Mesenchymal stem cell (in vitro differentiated cells and primary cell): ENCODE results near the gene KRT82.

Experiments
- DNase-seq: peaks from one replicate; pipeline ENCODE4 v3.0.0-alpha.2; 2013
- H2AFZ ChIP-seq: one replicate; pipeline ENCODE4 v1.6.1; 2013; ENCODE audit warnings: low read depth, mild to moderate bottlenecking, control low read depth, inconsistent platforms, low read length, moderate library complexity
- H2AK5ac ChIP-seq: 2 replicates; pipeline ENCODE4 v1.6.1; 2013; ENCODE audit warnings: low read length, moderate library complexity, mild to moderate bottlenecking, inconsistent platforms; ENCODE audit not compliant: severe bottlenecking
- H2BK120ac ChIP-seq: one replicate; pipeline ENCODE4 v1.6.1; 2013; ENCODE audit warnings: low read depth, mild to moderate bottlenecking, inconsistent platforms, low read length, moderate library complexity
- H2BK12ac ChIP-seq, 2 experiments: one replicate each; pipeline ENCODE4 v1.6.1; 2013; ENCODE audit warnings: inconsistent platforms in 2 of 2, low read length in 2 of 2, mild to moderate bottlenecking in 2 of 2, moderate library complexity in 2 of 2, control low read depth in 1 of 2
- H2BK15ac ChIP-seq: one replicate; pipeline ENCODE4 v1.6.1; 2013; ENCODE audit warnings: mild to moderate bottlenecking, low read depth, inconsistent platforms; ENCODE audit not compliant: poor library complexity, severe bottlenecking
- H2BK5ac ChIP-seq: 2 replicates; pipeline ENCODE4 v1.6.1; 2013; ENCODE audit warnings: low read depth, mild to moderate bottlenecking, low read length, control low read depth, inconsistent platforms; ENCODE audit not compliant: poor library complexity, severe bottlenecking
- H3K14ac ChIP-seq, 2 experiments: one replicate each; pipeline ENCODE4 v1.6.1; 2013; ENCODE audit warnings: inconsistent platforms in 2 of 2, low read length in 2 of 2, control low read depth in 1 of 2, mild to moderate bottlenecking in 1 of 2, moderate library complexity in 1 of 2
- H3K18ac ChIP-seq, 2 experiments: one replicate each; pipeline ENCODE4 v1.6.1; 2013; ENCODE audit warnings: inconsistent platforms in 2 of 2, low read length in 2 of 2, control low read depth in 1 of 2, low read depth in 1 of 2, mild to moderate bottlenecking in 1 of 2
- H3K23ac ChIP-seq, 2 experiments: one replicate each; pipeline ENCODE4 v1.6.1; 2013; ENCODE audit warnings: inconsistent platforms in 2 of 2, low read length in 2 of 2, mild to moderate bottlenecking in 2 of 2, moderate library complexity in 2 of 2, control low read depth in 1 of 2
- H3K27ac ChIP-seq: 2 replicates; pipeline ENCODE4 v1.5.1; 2013; ENCODE audit warnings: mild to moderate bottlenecking, moderate library complexity, low read length, control low read depth, inconsistent platforms; ENCODE audit not compliant: poor library complexity, severe bottlenecking
- H3K27me3 ChIP-seq, 2 experiments: 2 replicates each; pipeline versions ENCODE4 v1.6.1 to v1.7.0; 2013; ENCODE audit warnings: low read length in 2 of 2, mild to moderate bottlenecking in 2 of 2, moderate library complexity in 2 of 2, control low read depth in 1 of 2, inconsistent platforms in 1 of 2; ENCODE audit not compliant: control insufficient read depth in 1 of 2, insufficient read depth in 1 of 2
- H3K36me3 ChIP-seq, 2 experiments: 2 replicates each; pipeline versions ENCODE4 v1.6.1 to v1.7.0; 2013; ENCODE audit warnings: low read length in 2 of 2, control low read depth in 1 of 2, inconsistent platforms in 1 of 2, low read depth in 1 of 2, mild to moderate bottlenecking in 1 of 2; ENCODE audit not compliant: insufficient read depth in 2 of 2, control insufficient read depth in 1 of 2
- H3K4ac ChIP-seq, 2 experiments: one replicate each; pipeline ENCODE4 v1.6.1; 2013; ENCODE audit warnings: inconsistent platforms in 2 of 2, low read length in 2 of 2, mild to moderate bottlenecking in 2 of 2, moderate library complexity in 2 of 2, control low read depth in 1 of 2, low read depth in 1 of 2
- H3K4me1 ChIP-seq: 2 replicates; pipeline ENCODE4 v1.6.1; 2013; ENCODE audit warnings: low read depth, low read length, control low read depth; ENCODE audit not compliant: control insufficient read depth, insufficient read depth
- H3K4me2 ChIP-seq: 2 replicates; pipeline ENCODE4 v1.6.1; 2013; ENCODE audit warnings: low read length, mild to moderate bottlenecking, inconsistent platforms; ENCODE audit not compliant: poor library complexity, severe bottlenecking
- H3K4me3 ChIP-seq, 2 experiments: 2 replicates each; pipeline versions ENCODE4 v1.5.1 to v1.7.0; 2013; ENCODE audit warnings: low read length in 2 of 2, mild to moderate bottlenecking in 2 of 2, control low read depth in 1 of 2, low read depth in 1 of 2; ENCODE audit not compliant: insufficient read depth in 1 of 2
- H3K79me1 ChIP-seq: replicated peaks from 2 replicates; pipeline ENCODE4 v1.6.1; 2013; ENCODE audit warnings: mild to moderate bottlenecking, control low read depth, low read length, inconsistent platforms; ENCODE audit not compliant: poor library complexity, severe bottlenecking
- H3K9ac ChIP-seq: 2 replicates; pipeline ENCODE4 v1.7.0; 2013; ENCODE audit warnings: mild to moderate bottlenecking, low read length, moderate library complexity
- H3K9me3 ChIP-seq: 2 replicates; pipeline ENCODE4 v1.7.0; 2013; ENCODE audit warnings: mild to moderate bottlenecking, low read length; ENCODE audit not compliant: control insufficient read depth
- H4K8ac ChIP-seq: one replicate; pipeline ENCODE4 v1.6.1; 2013; ENCODE audit warnings: inconsistent platforms, mild to moderate bottlenecking, low read length, moderate library complexity
- H4K91ac ChIP-seq: one replicate; pipeline ENCODE4 v1.6.1; 2013; ENCODE audit warnings: mild to moderate bottlenecking, low read length, inconsistent platforms
- WGBS: methylation state at CpG from one replicate; pipeline ENCODE4 v1.1.7; 2013; ENCODE audit warnings: mixed read lengths; 5-methylcytosine and 5-hydroxymethylcytosine counted together

Gene KRT82

GRCh38 chr12:52402377-52402776 is 3.8 kb downstream of the KRT82 start:
- H3K27ac ChIP-seq = no peak overlapping the region
- H2BK5ac ChIP-seq = no peak overlapping the region
- no peaks in the 10 kb centered on the region for H3K36me3 ChIP-seq
- H2BK12ac ChIP-seq = no peak overlapping the region
- H2BK15ac ChIP-seq = no peak overlapping the region
- H2AFZ ChIP-seq = no peak overlapping the region
- H2BK120ac ChIP-seq = no peak overlapping the region
- no peak overlapping the region for H3K14ac ChIP-seq
- H3K18ac ChIP-seq = no peak overlapping the region
- H3K4me2 ChIP-seq = no peak overlapping the region
- no peak overlapping the region for H4K8ac ChIP-seq
- H3K9me3 ChIP-seq = no peaks in the 10 kb centered on the region
- no peak overlapping the region for H3K4me3 ChIP-seq
- H3K4ac ChIP-seq = no peak overlapping the region
- peaks cover 65 to 90% of the 10 kb centered on the region in 2 experiments for H3K27me3 ChIP-seq
- no peak for DNase-seq
- WGBS = 100% methylated on average over 1 of the region's 2 CpGs
- no peak overlapping the region for H3K9ac ChIP-seq
- H4K91ac ChIP-seq = no peak overlapping the region
- no peak overlapping the region for H2AK5ac ChIP-seq
- H3K79me1 ChIP-seq = no peaks in the 10 kb centered on the region
- no peak overlapping the region for H3K23ac ChIP-seq
- H3K4me1 ChIP-seq = no peaks in the 10 kb centered on the region

DNA sequence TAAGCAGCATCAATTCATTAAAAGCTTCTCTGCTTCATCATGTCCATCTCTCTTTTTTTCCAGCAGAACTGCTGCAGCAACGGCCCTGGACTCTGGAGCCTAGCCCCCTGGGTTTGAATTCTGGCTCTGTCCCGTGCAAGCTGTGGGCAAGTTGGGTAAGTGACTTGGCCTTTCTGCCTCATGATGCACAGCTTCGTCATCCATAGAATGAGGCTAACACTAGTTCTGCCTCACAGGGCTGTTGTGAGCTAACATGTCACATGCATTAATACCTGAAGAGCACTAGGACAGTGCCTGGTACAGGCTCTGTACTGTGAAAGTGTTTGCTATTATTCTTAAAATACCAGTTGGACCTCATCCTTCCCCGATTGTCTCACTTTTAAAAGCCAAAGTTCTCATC is 4.2 kb downstream of the KRT82 start:
- WGBS = 67% methylated on average over 4 of the region's 4 CpGs

DNA sequence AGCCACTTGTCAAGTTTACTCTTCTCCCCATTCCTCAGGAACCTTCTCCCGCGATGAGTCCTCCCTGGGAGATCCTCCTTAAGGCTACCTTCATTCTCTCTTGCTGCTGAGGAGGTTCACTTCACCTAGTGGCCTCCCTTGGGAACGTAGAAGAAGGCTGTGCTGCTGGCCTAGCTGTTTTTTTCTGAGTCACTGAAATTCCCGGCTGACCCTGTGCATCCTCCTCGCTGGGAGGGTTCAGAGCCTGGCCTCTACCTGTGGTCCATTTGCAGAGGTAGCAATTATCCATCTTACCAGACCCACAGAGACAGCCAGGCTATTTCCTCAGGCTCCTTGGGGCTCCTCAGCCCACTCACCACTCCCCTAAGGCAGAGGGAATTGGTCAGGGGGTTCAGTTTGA is 4.6 kb downstream of the KRT82 start:
- Histone ChIP-seq H2BK12ac (no peak overlapping the region), H4K91ac (no peak overlapping the region), H3K23ac (no peak overlapping the region), H3K9ac (no peak overlapping the region), H3K4me2 (no peak overlapping the region), H3K4ac (no peak overlapping the region), H2AK5ac (no peak overlapping the region), H3K14ac (no peak overlapping the region), H3K4me1 (no peaks in the 10 kb centered on the region), H3K27ac (no peak overlapping the region), H3K9me3 (no peaks in the 10 kb centered on the region), H2BK5ac (no peak overlapping the region), H3K4me3 (no peak overlapping the region), H3K18ac (no peak overlapping the region), H2BK120ac (no peak overlapping the region), H2AFZ (no peak overlapping the region), H3K36me3 (no peaks in the 10 kb centered on the region), H4K8ac (no peak overlapping the region), H3K79me1 (no peaks in the 10 kb centered on the region), H3K27me3 (peaks cover 67 to 91% of the 10 kb centered on the region in 2 experiments), H2BK15ac (no peak overlapping the region)
- no peak for DNase-seq
- WGBS = 78% methylated on average over 5 of the region's 5 CpGs

More for the DNA sequence above, 4.2 kb downstream of the KRT82 start:
- H2BK5ac ChIP-seq = no peak overlapping the region
- peak overlapping the region in 1 of 2 experiments; percentile 35 for H3K23ac ChIP-seq
- no peak overlapping the region for H3K4me3 ChIP-seq
- H2AK5ac ChIP-seq = no peak overlapping the region
- no peak overlapping the region for H3K18ac ChIP-seq
- H3K27ac ChIP-seq = no peak overlapping the region
- H3K14ac ChIP-seq = no peak overlapping the region
- H3K79me1 ChIP-seq = no peaks in the 10 kb centered on the region
- no peaks in the 10 kb centered on the region for H3K9me3 ChIP-seq
- H4K91ac ChIP-seq = no peak overlapping the region
- no peak overlapping the region for H3K4me2 ChIP-seq
- H2BK15ac ChIP-seq = no peak overlapping the region
- no peak overlapping the region for H2BK12ac ChIP-seq
- no peak overlapping the region for H3K4ac ChIP-seq
- no peak overlapping the region for H3K9ac ChIP-seq
- no peak overlapping the region for H2AFZ ChIP-seq
- no peak for DNase-seq
- peaks cover 67 to 91% of the 10 kb centered on the region in 2 experiments for H3K27me3 ChIP-seq
- H4K8ac ChIP-seq = no peak overlapping the region
- no peaks in the 10 kb centered on the region for H3K36me3 ChIP-seq
- H3K4me1 ChIP-seq = no peaks in the 10 kb centered on the region
- no peak overlapping the region for H2BK120ac ChIP-seq

- H3K9me3 ChIP-seq = no peaks in the 10 kb centered on the region
- no peak overlapping the region for H4K91ac ChIP-seq
- no peaks in the 10 kb centered on the region for H3K79me1 ChIP-seq
- H2BK120ac ChIP-seq = no peak overlapping the region
- 81% methylated on average over 9 of the region's 9 CpGs for WGBS
- H2BK12ac ChIP-seq = no peak overlapping the region
- peaks cover 68 to 91% of the 10 kb centered on the region in 2 experiments for H3K27me3 ChIP-seq
- no peak overlapping the region for H2BK5ac ChIP-seq
- H3K4me3 ChIP-seq = no peak overlapping the region
- H3K4me1 ChIP-seq = no peaks in the 10 kb centered on the region
- no peak overlapping the region for H2AFZ ChIP-seq
- H3K23ac ChIP-seq = no peak overlapping the region
- DNase-seq = no peak
- no peak overlapping the region for H4K8ac ChIP-seq
- H2BK15ac ChIP-seq = no peak overlapping the region
- no peaks in the 10 kb centered on the region for H3K36me3 ChIP-seq
- no peak overlapping the region for H3K14ac ChIP-seq
- no peak overlapping the region for H3K4me2 ChIP-seq
- no peak overlapping the region for H3K18ac ChIP-seq
- no peak overlapping the region for H2AK5ac ChIP-seq
- no peak overlapping the region for H3K9ac ChIP-seq
- no peak overlapping the region for H3K4ac ChIP-seq
- H3K27ac ChIP-seq = no peak overlapping the region
Observed at GRCh38 chr12:52400906-52401305, 5.2 kb downstream of the KRT82 start.
